Heart left ventricle (tissue), 13 donors: ENCODE data around the gene CEP83.

Source experiments
- CTCF ChIP-seq, 12 donors: fragments of 200-600 bp; sonication (generic) in 4 of 12; IDR thresholded peaks; one replicate each; pipeline versions ENCODE4 v1.5.0 to v1.8.0; 2018 to 2022; ENCODE audit warnings: antibody characterized with exemption in 12 of 12, mild to moderate bottlenecking in 5 of 12
- POLR2A ChIP-seq, 2 donors: fragments of 450-650 bp; IDR thresholded peaks; one replicate each; pipeline ENCODE4 v1.6.1; 2017; ENCODE audit warnings: antibody characterized with exemption in 2 of 2, mild to moderate bottlenecking in 2 of 2, moderate library complexity in 2 of 2
- donor health status: ischemic (EF 13 %, LVEDD 7.1; RV severe dilation, severe dysfunction).
- donor health status: DM: no; HTN: yes; CAD: no.
- donor health status: DM: no; HTN: no; CAD: no.
- donor health status: ischemic (EF 25% LVEDD 6.9; RV normal size, moderate dysfunction).
- donor health status: ischemic (EF 25% LVEDD 5.7; RV mildly dilated, moderate dysfunction).
- donor health status: ischemic (EF 35%, LVEDD 5.7; RV mildly dilated, moderate dysfunction).
- donor health status: nonischemic (EF 11% LVEDD 7.7; RV severe dilation, severe dysfunction).
- donor health status: DM: yes; HTN: yes; CAD: no.
- donor health status: PGD.
- donor health status: ischemic (EF 29% LVEDD 5.4; RV normal size, mild dysfunction).
- donor health status: nonischemic (EF 23%, LVEDD 6.1; RV moderate dilation, normal function).

- TF ChIP-seq CTCF (IDR thresholded peaks at IDR 0.05) (no peak), POLR2A (IDR thresholded peaks at IDR 0.05) (no peak)
These were observed 62.3 kb downstream of the CEP83 start for GRCh38 chr12:94397401-94397800.
